Type B pancreatic cell (in vitro differentiated cells): ENCODE data around the gene GPSM1. TPM values are rescaled to one million over a fixed set of nuclear protein-coding genes. Genes with fewer than 3 reads are reported as not detected.

Source experiments
- DNase-seq: peaks from one replicate; pipeline ENCODE4 v3.0.0; 2021; ENCODE audit warnings: mixed read lengths; ENCODE audit not compliant: unreplicated experiment; ENCODE audit errors: extremely low spot score
- H3K27ac Mint-ChIP-seq: 2 replicates; pipeline ENCODE4 v1.8.0; 2021; ENCODE audit warnings: mild to moderate bottlenecking, mixed read lengths
- H3K27me3 Mint-ChIP-seq: 2 replicates; pipeline ENCODE4 v1.8.0; 2021; ENCODE audit warnings: mixed read lengths
- H3K36me3 Mint-ChIP-seq: 2 replicates; pipeline ENCODE4 v1.8.0; 2021; ENCODE audit warnings: mixed read lengths
- H3K4me1 Mint-ChIP-seq: one replicate; pipeline ENCODE4 v1.8.0; 2021; ENCODE audit warnings: mixed read lengths; ENCODE audit not compliant: unreplicated experiment
- H3K4me3 Mint-ChIP-seq: 2 replicates; pipeline ENCODE4 v1.8.0; 2021; ENCODE audit warnings: mild to moderate bottlenecking, mixed read lengths
- H3K9me3 Mint-ChIP-seq: 2 replicates; pipeline ENCODE4 v1.8.0; 2021; ENCODE audit warnings: mixed read lengths
- CTCF ChIP-seq: fragments of 200-600 bp; sonication (generic); conservative IDR thresholded peaks from 2 replicates; pipeline ENCODE4 v1.5.0; 2021; ENCODE audit warnings: antibody characterized with exemption, mild to moderate bottlenecking
- total RNA-seq: library from RNA; stranded (reverse); gene quantifications from 2 replicates; pipeline ENCODE4 v1.2.1, GENCODE V29; 2021; ENCODE audit warnings: low replicate concordance

GPSM1 gene
- total RNA-seq, 1 donor from 2014 or later: 56.2 TPM

DNA sequence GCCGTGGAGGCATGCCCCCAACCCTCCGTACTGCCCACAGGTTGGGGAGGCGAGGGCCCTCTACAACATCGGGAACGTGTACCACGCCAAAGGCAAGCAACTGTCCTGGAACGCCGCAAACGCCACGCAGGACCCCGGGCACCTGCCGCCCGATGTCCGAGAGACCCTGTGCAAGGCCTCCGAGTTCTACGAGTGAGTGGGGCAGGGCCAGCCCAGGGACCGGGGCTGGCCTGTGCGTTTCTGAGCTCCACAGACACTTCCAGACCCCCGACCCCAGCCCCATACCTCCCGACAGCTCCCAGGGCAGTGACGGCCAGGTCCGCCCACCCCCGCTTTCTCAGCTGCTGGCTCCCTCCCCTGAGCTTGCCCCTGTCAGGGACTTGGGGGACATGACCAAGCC lies 9.5 kb downstream of the GPSM1 start:
- Mint-ChIP-seq H3K4me3 (no peak overlapping the region), H3K4me1 (peaks cover 5% of the 10 kb centered on the region)

DNA sequence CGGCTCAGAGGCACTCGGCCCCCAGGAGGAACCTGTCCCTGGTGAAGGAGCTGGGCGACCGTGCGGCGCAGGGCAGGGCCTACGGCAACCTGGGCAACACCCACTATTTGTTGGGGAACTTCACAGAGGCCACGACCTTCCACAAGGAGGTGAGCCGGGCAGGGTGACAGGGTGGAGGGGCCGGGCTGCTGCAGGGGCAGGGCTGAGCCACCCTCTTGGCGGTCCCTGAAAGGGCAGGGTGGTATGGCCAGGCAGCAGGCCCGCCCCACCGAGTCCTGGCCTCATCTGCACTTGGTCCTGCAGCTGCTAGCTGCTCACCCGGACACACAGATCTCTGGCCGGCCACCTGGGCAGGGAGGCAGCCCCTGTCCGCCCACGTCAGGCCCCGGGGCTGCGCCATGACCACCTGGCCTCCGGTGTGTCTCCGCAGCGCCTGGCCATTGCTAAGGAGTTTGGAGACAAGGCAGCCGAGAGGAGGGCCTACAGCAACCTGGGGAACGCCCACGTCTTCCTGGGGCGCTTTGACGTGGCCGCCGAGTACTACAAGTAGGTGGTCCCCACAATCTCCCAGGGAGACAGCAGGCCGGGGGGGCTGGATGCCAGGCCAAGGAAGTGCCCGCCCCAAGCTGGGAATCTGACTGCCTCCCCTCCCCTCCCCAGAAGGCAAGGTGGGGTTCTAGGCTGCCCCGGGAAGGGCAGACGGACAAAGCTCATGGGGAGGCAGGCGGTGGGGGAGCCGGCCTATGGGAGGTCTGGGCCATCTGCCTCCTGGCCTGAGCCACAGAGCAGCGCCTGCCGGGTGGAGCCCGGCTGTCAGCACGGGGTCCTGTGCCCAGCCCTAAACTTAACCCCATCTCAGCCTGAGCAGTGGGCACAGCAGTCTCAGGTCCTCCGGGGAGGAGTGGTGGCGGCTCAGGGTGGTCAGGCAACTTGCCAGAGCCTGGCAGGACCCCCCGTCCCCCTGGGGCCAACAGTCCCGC lies 10.4 kb downstream of the GPSM1 start:
- H3K4me1 Mint-ChIP-seq: peaks cover 5% of the 10 kb centered on the region
- no peaks in the 10 kb centered on the region for H3K9me3 Mint-ChIP-seq
- H3K36me3 Mint-ChIP-seq: peaks cover 4% of the 10 kb centered on the region
- DNase-seq: no peak
- TF ChIP-seq CTCF: no peak
- H3K4me3 Mint-ChIP-seq: no peak overlapping the region
- H3K27ac Mint-ChIP-seq: no peak overlapping the region
- H3K27me3 Mint-ChIP-seq: no peaks in the 10 kb centered on the region

More for the DNA sequence above, 9.5 kb downstream of the GPSM1 start:
- DNase-seq: no peak
- no peak for TF ChIP-seq CTCF
- Mint-ChIP-seq H3K36me3 (peaks cover 4% of the 10 kb centered on the region), H3K27me3 (no peaks in the 10 kb centered on the region), H3K9me3 (no peaks in the 10 kb centered on the region), H3K27ac (no peak overlapping the region)

GRCh38 chr9:136338511-136338910 lies 11.2 kb downstream of the GPSM1 start:
- Mint-ChIP-seq H3K4me3 (no peak overlapping the region), H3K36me3 (peaks cover 4% of the 10 kb centered on the region), H3K27me3 (no peaks in the 10 kb centered on the region), H3K27ac (no peak overlapping the region), H3K4me1 (peaks cover 5% of the 10 kb centered on the region), H3K9me3 (no peaks in the 10 kb centered on the region)
- no peak for TF ChIP-seq CTCF
- no peak for DNase-seq

GRCh38 chr9:136339173-136339957 lies 12.0 kb downstream of the GPSM1 start:
- peak overlapping the region; percentile 34 for H3K4me3 Mint-ChIP-seq

DNA sequence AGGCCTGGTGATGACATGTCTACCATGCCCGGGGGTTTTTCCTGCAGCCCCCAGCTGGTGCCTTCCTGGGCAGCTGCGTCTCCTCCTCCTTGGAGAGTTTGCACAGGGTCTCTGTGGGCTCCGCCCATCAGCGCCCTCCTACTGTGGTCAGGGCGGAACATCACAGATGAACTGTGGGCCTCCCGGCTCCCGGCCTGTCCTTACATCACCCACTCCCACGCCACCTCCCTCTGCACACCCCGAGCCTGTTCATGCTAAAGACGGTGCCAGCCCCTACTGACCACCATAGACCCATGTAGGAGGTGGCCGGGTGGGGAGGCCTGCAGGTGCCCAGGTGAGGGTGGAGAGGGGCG lies 12.6 kb downstream of the GPSM1 start:
- no peak for DNase-seq
- peaks cover 4% of the 10 kb centered on the region for H3K36me3 Mint-ChIP-seq
- H3K27me3 Mint-ChIP-seq: no peaks in the 10 kb centered on the region
- TF ChIP-seq CTCF: no peak
- peaks cover 5% of the 10 kb centered on the region for H3K4me1 Mint-ChIP-seq
- no peak overlapping the region for H3K27ac Mint-ChIP-seq
- H3K4me3 Mint-ChIP-seq: no peak overlapping the region
- H3K9me3 Mint-ChIP-seq: no peaks in the 10 kb centered on the region

More at GRCh38 chr9:136339173-136339957, 12.0 kb downstream of the GPSM1 start:
- H3K27me3 Mint-ChIP-seq: no peaks in the 10 kb centered on the region
- H3K9me3 Mint-ChIP-seq: no peaks in the 10 kb centered on the region
- H3K27ac Mint-ChIP-seq: peak overlapping the region; percentile 68
- peaks cover 5% of the 10 kb centered on the region for H3K4me1 Mint-ChIP-seq
- peaks cover 4% of the 10 kb centered on the region for H3K36me3 Mint-ChIP-seq
- TF ChIP-seq CTCF: peak; percentile 94
- DNase-seq: no peak
